SK-N-SH (cell line): ENCODE results near the gene TANGO6.

Experiments used
- CHD2 ChIP-seq: fragments of 150-350 bp; IDR thresholded peaks from 2 replicates; pipeline ENCODE4 v1.6.1; 2018; ENCODE audit warnings: low read length; ENCODE audit not compliant: partially characterized antibody
- FOXM1 ChIP-seq: IDR thresholded peaks from 2 replicates; pipeline ENCODE4 v1.4.0; 2012; ENCODE audit warnings: low read depth, mild to moderate bottlenecking
- GABPA ChIP-seq: IDR thresholded peaks from 2 replicates; pipeline ENCODE4 v1.4.0; 2012; ENCODE audit warnings: low read depth, mild to moderate bottlenecking
- MEF2A ChIP-seq: IDR thresholded peaks from 2 replicates; pipeline ENCODE4 v1.4.0; 2012; ENCODE audit warnings: low read depth, borderline replicate concordance
- TF ChIP-seq, protein P1 (sequence below): IDR thresholded peaks from 2 replicates; pipeline ENCODE4 v1.4.0; 2012; ENCODE audit warnings: low read depth
- TF ChIP-seq, protein P2 (sequence below): fragments of 200-600 bp; sonication (generic); IDR thresholded peaks from 2 replicates; pipeline ENCODE4 v1.6.1; 2017; ENCODE audit warnings: antibody characterized with exemption, mild to moderate bottlenecking, moderate library complexity
- TF ChIP-seq, protein P3 (sequence below): fragments of 150-350 bp; IDR thresholded peaks from 2 replicates; pipeline ENCODE4 v1.6.1; 2016; ENCODE audit warnings: mild to moderate bottlenecking, low read depth, low read length

DNA sequence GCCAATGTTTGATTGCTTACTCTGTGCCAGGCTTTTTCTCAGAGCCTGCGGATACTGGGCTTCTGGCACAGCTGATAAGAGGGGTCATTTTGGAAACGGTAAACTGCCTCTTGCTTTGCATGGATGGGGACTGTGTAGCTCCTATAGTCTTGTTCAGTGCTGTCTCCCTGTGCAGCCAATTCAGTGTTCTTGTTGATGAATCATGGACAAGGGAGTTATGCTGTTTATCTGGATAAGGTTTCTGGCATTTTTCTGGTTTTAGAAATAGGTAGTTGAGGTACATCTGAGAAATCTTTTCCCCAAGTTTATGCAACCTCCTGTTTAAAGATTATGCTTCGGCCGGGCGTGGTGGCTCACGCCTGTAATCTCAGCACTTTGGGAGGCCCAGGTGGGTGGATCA is 16.7 kb upstream of the TANGO6 start:
- TF ChIP-seq MEF2A (no peak), GABPA (no peak), CHD2 (no peak), FOXM1 (no peak)
- TF ChIP-seq, protein P1, sequence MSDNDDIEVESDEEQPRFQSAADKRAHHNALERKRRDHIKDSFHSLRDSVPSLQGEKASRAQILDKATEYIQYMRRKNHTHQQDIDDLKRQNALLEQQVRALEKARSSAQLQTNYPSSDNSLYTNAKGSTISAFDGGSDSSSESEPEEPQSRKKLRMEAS, result no peak
- TF ChIP-seq, protein P2, sequence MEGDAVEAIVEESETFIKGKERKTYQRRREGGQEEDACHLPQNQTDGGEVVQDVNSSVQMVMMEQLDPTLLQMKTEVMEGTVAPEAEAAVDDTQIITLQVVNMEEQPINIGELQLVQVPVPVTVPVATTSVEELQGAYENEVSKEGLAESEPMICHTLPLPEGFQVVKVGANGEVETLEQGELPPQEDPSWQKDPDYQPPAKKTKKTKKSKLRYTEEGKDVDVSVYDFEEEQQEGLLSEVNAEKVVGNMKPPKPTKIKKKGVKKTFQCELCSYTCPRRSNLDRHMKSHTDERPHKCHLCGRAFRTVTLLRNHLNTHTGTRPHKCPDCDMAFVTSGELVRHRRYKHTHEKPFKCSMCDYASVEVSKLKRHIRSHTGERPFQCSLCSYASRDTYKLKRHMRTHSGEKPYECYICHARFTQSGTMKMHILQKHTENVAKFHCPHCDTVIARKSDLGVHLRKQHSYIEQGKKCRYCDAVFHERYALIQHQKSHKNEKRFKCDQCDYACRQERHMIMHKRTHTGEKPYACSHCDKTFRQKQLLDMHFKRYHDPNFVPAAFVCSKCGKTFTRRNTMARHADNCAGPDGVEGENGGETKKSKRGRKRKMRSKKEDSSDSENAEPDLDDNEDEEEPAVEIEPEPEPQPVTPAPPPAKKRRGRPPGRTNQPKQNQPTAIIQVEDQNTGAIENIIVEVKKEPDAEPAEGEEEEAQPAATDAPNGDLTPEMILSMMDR, result no peak
- TF ChIP-seq, protein P3, sequence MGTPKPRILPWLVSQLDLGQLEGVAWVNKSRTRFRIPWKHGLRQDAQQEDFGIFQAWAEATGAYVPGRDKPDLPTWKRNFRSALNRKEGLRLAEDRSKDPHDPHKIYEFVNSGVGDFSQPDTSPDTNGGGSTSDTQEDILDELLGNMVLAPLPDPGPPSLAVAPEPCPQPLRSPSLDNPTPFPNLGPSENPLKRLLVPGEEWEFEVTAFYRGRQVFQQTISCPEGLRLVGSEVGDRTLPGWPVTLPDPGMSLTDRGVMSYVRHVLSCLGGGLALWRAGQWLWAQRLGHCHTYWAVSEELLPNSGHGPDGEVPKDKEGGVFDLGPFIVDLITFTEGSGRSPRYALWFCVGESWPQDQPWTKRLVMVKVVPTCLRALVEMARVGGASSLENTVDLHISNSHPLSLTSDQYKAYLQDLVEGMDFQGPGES, result no peak
